Stimulated activated CD8-positive, alpha-beta memory T cell treated with anti-CD3 and anti-CD28 coated beads, Interleukin-4, amount 100 ng/mL, for 24 hours (primary cell): Measurements from ENCODE around the gene MARCKSL1.

Source experiments
- DNase-seq: peaks from one replicate; pipeline ENCODE4 v3.0.0-alpha.2; 2020; ENCODE audit warnings: low read depth

Gene MARCKSL1

DNA sequence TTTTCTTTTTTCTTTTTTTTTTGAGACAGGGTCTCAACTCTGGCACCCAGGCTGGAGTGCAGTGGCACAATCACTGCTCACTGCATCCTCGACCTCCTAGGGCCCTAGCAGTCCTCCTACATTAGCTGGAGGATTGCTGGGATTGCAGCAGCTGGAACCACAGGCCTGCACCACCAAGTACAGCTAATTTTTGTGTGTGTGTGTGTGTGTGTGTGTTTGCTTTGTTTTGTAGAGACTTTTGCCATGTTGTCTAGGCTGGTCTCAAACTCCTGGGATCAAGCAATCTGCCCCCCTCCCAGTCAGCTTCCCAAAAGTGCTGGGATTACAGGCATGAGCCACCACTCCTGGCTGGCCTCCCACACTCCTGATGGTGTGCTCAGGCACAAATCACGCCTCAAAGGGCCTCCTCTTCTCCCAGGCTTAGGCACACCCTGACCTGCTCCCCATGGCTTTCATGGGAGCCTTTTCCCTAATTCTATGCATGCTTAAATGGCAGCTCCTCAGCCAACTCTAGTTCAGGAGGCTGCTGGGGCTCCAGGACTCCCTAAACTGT is 16.9 kb upstream of the MARCKSL1 start:
- no peak for DNase-seq

DNA sequence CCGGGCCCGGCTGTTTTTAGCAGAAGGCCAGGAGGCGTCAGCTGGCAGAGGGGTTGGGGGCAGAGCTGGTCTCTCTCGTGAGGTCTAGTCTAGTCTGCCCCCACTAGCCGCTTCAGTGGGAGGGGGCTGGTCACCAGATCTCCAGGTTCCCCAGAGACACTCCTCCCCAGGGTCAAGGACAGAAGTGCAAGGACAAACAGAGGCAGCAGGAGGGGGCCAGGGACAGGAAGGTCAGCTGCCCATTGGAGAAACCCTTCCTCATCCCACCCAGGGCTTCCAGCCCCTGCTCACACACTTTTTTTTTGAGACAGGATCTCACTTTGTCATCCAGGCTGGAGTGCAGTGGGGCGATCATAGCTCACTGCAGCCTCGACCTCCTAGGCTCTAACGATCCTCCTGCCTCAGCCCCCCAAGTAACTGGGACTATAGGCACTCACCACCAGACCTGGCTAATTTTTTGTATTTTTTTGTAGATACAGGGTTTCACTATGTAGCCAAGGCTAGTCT is 16.3 kb upstream of the MARCKSL1 start:
- no peak for DNase-seq

GRCh38 chr1:32351399-32352238 is 15.6 kb upstream of the MARCKSL1 start:
- peak; percentile 81 for DNase-seq

- DNase-seq: peak; percentile 64
Observed at GRCh38 chr1:32350785-32351398, 14.9 kb upstream of the MARCKSL1 start.

DNA sequence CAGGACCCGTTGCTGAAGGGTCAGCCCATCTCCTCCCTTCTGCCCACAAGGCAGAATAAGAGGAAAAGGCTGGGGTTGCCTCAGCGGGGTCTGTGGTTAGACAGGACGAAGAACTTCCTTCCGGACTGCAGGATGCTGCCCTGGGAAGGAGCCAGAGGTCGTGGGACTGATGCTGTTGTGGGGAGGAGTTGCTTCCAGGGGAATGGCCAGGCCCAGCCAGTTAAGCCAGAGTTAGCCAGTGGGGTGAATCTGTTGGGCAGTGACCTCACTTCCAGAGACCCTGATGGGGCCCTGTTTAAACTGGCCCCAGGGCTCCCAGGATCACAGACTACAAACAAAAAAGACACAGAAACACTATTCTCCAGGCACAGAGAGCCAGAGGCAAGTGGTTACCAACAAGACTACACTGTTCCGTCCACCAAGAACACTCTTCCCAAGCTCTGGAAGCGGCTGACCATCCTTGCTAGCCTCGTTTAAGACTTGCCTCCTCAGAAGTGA is 13.2 kb upstream of the MARCKSL1 start:
- no peak for DNase-seq

DNA sequence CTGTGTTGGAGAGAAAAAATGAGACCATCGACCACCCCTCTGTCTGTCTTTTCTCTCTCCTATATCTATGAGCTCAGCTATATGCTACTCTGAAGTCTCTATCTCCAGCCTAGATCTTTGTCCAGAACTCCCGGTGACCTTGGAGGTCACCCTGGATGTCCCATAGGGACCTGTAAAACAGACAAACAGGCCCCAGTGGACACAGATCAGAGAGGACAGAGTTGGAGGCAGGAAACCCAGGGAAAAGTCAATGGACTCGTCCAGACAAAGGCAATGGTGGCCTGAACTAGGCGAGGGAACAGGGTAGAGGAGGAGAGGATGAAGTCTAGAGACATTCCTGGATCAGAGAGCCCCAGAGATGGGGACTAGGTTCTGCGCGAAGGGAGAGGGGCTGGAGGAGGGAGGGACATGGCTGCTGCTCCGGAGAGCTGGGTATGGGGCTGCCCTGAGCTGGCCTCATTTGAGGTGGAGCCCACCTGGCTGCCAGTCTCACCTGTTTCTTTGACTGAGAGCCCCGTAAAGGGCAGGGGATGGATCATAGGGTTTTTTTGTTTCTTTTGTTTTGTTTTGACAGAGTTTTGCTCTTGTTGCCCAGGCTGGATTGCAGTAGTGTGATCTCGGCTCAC is 10.6 kb upstream of the MARCKSL1 start:
- no peak for DNase-seq

- DNase-seq: no peak
Observed at GRCh38 chr1:32345289-32345827, 9.3 kb upstream of the MARCKSL1 start.

- DNase-seq: no peak
Observed at GRCh38 chr1:32342704-32343103, 6.7 kb upstream of the MARCKSL1 start.

DNA sequence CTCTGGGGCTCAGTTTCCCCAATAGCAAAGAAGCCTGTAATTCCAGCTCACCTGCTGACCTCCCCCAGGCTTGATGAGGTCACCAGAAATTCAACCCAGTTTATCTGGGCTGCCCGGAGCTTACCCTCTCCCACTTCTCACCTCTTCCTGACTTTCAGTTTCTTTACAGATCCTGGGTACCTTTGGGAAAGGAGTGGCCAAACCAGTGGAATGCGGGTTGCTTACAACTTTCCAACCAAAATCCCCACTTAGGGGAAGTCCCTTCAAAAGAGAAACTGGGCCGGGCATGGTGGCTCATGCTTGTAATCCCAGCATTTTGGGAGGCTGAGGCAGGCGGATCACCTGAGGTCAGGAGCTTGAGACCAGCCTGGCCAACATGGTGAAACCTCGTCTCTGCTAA is 5.9 kb upstream of the MARCKSL1 start:
- no peak for DNase-seq

DNA sequence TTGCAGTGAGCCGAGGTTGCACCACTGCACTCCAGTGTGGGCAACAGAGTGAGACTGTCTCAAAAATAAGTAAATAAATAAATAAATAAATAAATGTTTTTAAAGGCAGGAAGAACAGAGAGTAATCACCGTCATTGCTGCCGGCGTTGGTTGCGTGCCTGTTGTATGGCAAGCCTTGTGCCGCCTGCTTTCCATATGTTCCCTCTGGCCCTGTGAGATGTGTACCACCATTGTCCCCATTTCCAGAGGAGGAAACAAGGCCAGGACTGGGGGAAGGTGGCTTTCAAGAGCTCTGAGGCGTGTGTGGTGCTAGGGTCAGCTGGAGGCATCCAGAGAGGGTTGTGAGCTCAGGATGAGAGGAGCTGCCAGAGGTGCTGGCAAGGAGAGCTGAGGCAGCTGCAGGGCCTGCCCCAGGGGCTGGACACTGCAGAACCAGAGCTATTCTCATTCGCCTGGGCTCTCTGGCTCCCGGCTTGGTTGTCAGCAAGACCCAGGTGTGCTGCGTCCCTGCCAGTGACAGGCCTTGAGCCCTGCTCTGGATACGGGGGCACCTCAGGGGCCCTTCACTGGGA is 5.2 kb upstream of the MARCKSL1 start:
- no peak for DNase-seq

DNA sequence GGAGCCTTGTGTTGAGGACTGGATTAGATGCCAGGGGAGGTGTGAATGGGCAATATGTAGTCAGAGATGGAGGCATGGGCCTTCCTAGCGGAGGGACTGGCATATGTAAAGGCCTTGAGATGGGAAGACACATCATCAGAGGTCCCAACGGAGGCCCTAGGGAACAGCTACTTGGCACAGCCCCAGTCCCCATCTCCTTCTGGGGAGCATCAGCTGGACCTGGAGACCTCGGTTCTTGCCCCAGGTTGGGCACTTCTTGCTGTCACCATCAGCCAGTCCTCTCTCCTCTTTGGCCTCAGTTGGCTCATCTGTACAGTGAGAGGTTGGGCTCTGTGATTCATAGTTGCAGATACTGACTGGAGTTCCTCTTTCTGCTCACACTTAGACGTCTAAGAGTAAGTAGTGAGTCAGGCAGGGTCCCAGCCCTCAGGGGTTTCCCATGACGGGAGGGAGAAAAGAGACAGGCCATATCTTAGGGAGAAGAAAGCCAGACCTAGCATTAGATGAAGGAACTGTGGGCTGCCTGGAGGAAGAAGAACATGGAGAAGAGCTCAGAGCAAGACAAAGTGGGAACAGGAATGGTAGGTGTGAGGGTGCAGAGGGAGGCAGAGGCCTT is 3.4 kb upstream of the MARCKSL1 start:
- no peak for DNase-seq

GRCh38 chr1:32338637-32339145 is 2.7 kb upstream of the MARCKSL1 start:
- no peak for DNase-seq

DNA sequence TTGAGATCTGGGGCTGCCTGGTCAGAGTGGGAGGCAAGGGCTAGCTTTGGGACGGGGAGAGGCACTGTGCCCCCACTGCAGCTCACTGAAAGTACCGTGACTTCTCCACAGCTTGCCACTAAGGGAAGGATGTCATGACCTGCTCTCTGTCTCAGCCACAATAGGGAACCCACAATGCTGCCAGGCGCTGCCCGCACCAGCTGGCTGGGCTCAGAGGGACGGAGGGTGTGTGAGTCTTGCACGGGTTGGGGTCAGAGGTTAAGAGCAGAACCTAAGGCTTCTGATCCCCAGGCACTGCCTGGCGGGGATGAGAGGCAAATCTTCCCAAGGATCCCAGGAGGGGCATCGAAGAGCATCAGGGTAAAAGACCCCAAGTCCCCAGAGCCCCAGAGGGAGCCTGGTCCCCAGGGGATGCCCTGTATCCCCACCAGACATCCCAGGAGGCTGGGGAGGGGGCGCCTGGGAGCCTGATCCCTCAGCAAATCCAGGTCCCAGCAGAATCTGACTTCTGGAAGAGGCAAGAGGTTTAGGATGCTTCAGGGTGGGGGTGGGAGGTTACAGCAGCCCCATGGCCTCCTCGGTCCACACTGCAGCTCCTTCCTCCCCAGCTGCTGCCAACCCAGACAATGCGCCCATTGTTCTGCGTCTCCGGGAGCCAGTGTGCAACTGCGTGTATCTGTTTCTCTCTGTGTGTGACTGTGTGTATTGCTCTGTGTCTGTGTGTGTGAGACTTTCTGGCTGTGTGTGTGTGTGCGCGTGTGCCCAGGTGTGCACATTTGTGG is 2.0 kb upstream of the MARCKSL1 start:
- DNase-seq: no peak

DNA sequence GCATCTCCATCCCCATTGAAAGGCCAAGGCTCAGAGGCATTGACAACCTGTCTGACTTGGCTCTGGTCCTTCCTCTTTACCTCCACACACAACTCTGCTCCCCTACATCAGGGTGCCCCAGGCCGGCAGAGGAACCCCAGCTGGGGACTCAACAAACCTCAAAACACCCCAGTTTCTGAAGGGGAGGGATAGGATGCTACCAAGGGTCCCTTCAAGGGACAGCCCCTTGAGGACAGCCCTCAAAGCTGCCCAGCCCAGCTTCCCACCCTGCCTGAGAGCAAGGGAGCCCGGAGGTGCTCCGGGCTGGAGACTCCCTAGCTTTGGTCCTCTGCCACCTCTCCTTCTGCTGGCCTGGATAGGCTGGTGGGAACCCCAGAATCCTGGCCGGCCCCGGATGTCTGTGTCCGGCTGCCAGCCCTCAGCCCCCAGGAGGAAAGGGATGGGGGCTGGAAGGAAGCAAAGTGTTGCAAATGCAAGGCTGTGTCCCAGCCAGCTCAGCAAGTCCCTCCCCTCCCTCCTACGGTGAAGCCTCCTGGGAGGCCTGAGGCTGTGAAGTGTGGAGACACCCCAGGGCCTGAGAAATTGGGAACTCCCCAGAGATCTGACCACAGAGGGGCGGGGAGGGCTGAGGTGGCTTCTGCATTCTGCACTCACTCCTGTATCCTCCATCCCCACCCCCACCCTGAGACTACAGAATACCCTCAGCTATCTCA is 1.1 kb upstream of the MARCKSL1 start:
- peak; percentile 58 for DNase-seq

GRCh38 chr1:32336591-32336932 is 529 bp upstream of the MARCKSL1 start:
- DNase-seq: no peak

GRCh38 chr1:32335535-32335789 is 571 bp downstream of the MARCKSL1 start:
- DNase-seq: no peak

- DNase-seq: no peak
Observed at GRCh38 chr1:32334864-32335534, 1.0 kb downstream of the MARCKSL1 start.

- no peak for DNase-seq
Observed at GRCh38 chr1:32334274-32334861, 1.7 kb downstream of the MARCKSL1 start.
